H9 (cell line): ENCODE results near the gene FBXO34. TPM values are rescaled to one million over a fixed set of nuclear protein-coding genes. Genes with fewer than 3 reads are reported as not detected.

Source experiments
- DNase-seq: peaks from one replicate; pipeline ENCODE4 v3.0.0-alpha.2; 2017
- H2AFZ ChIP-seq: one replicate; pipeline ENCODE4 v1.6.1; 2013; ENCODE audit warnings: mild to moderate bottlenecking, low read length, control low read depth, moderate library complexity
- H2AK5ac ChIP-seq: 2 replicates; pipeline ENCODE4 v1.6.1; 2013; ENCODE audit warnings: low read length, control low read depth, mixed read lengths; ENCODE audit not compliant: insufficient read length
- H2BK120ac ChIP-seq: one replicate; pipeline ENCODE4 v1.6.1; 2013; ENCODE audit warnings: low read depth, mild to moderate bottlenecking, low read length, control low read depth, inconsistent platforms; ENCODE audit not compliant: poor library complexity, severe bottlenecking
- H2BK12ac ChIP-seq: 2 replicates; pipeline ENCODE4 v1.6.1; 2013; ENCODE audit warnings: low read length, control low read depth, mixed read lengths, low read depth; ENCODE audit not compliant: insufficient read length
- H2BK15ac ChIP-seq: 2 replicates; pipeline ENCODE4 v1.6.1; 2013; ENCODE audit warnings: low read depth, low read length, control low read depth
- H2BK20ac ChIP-seq: one replicate; pipeline ENCODE4 v1.6.1; 2013; ENCODE audit warnings: low read depth, mild to moderate bottlenecking, low read length, control low read depth, inconsistent platforms; ENCODE audit not compliant: poor library complexity, severe bottlenecking
- H2BK5ac ChIP-seq: 2 replicates; pipeline ENCODE4 v1.6.1; 2013; ENCODE audit warnings: low read length, control low read depth, mixed read lengths; ENCODE audit not compliant: insufficient read length
- H3K14ac ChIP-seq: 2 replicates; pipeline ENCODE4 v1.6.1; 2013; ENCODE audit warnings: low read length, control low read depth; ENCODE audit not compliant: insufficient read depth
- H3K18ac ChIP-seq: 2 replicates; pipeline ENCODE4 v1.6.1; 2013; ENCODE audit warnings: low read depth, mild to moderate bottlenecking, mixed read lengths, low read length, control low read depth; ENCODE audit not compliant: insufficient read length
- H3K23ac ChIP-seq: 2 replicates; pipeline ENCODE4 v1.6.1; 2013; ENCODE audit warnings: low read length, control low read depth, mixed read lengths, low read depth; ENCODE audit not compliant: insufficient read length
- H3K23me2 ChIP-seq: 2 replicates; pipeline ENCODE4 v1.6.1; 2013; ENCODE audit warnings: low read depth, mild to moderate bottlenecking, mixed read lengths, low read length, control low read depth; ENCODE audit not compliant: insufficient read length, poor library complexity, severe bottlenecking
- H3K27ac ChIP-seq: 2 replicates; pipeline ENCODE4 v1.5.1; 2013; ENCODE audit warnings: low read length, control low read depth, mixed read lengths, low read depth; ENCODE audit not compliant: insufficient read length
- H3K27me3 ChIP-seq: 2 replicates; pipeline ENCODE4 v1.6.1; 2013; ENCODE audit warnings: low read length, control low read depth, inconsistent platforms; ENCODE audit not compliant: insufficient read depth
- H3K4ac ChIP-seq: 2 replicates; pipeline ENCODE4 v1.6.1; 2013; ENCODE audit warnings: low read depth, mild to moderate bottlenecking, control low read depth, inconsistent platforms, low read length, moderate library complexity
- H3K4me1 ChIP-seq: 2 replicates; pipeline ENCODE4 v1.6.1; 2013; ENCODE audit warnings: low read length, control low read depth, inconsistent platforms; ENCODE audit not compliant: insufficient read depth
- H3K4me2 ChIP-seq: 2 replicates; pipeline ENCODE4 v1.6.1; 2013; ENCODE audit warnings: low read length, control low read depth, mixed read lengths; ENCODE audit not compliant: insufficient read length, insufficient read depth
- H3K56ac ChIP-seq: 2 replicates; pipeline ENCODE4 v1.6.1; 2013; ENCODE audit warnings: low read depth, mild to moderate bottlenecking, mixed read lengths, low read length, control low read depth; ENCODE audit not compliant: insufficient read length
- H3K79me1 ChIP-seq: 2 replicates; pipeline ENCODE4 v1.6.1; 2013; ENCODE audit warnings: low read depth, mild to moderate bottlenecking, moderate library complexity, low read length, control low read depth, inconsistent platforms; ENCODE audit not compliant: insufficient read depth, poor library complexity, severe bottlenecking
- H3K79me2 ChIP-seq: 2 replicates; pipeline ENCODE4 v1.6.1; 2013; ENCODE audit warnings: low read length, control low read depth, inconsistent platforms; ENCODE audit not compliant: insufficient read depth
- H3K9ac ChIP-seq: 2 replicates; pipeline ENCODE4 v1.6.1; 2013; ENCODE audit warnings: low read length, control low read depth, mixed read lengths; ENCODE audit not compliant: insufficient read length; ENCODE audit errors: extremely low read depth
- H3K9me3 ChIP-seq: one replicate; pipeline ENCODE4 v1.6.1; 2013; ENCODE audit warnings: low read depth, low read length, inconsistent platforms; ENCODE audit not compliant: control insufficient read depth
- H3T11ph ChIP-seq: one replicate; pipeline ENCODE4 v1.6.1; 2013; ENCODE audit warnings: mild to moderate bottlenecking, low read length, control low read depth, inconsistent platforms
- H4K20me1 ChIP-seq: one replicate; pipeline ENCODE4 v1.6.1; 2013; ENCODE audit not compliant: control insufficient read depth, insufficient read length, insufficient read depth
- H4K5ac ChIP-seq: 2 replicates; pipeline ENCODE4 v1.6.1; 2013; ENCODE audit warnings: low read depth, mild to moderate bottlenecking, mixed read lengths, low read length, control low read depth; ENCODE audit not compliant: insufficient read length
- H4K8ac ChIP-seq: replicated peaks from 2 replicates; pipeline ENCODE4 v1.6.1; 2013; ENCODE audit warnings: low read length, control low read depth, mixed read lengths, low read depth; ENCODE audit not compliant: insufficient read length
- H4K91ac ChIP-seq: 2 replicates; pipeline ENCODE4 v1.6.1; 2013; ENCODE audit warnings: low read depth, mild to moderate bottlenecking, moderate library complexity, mixed read lengths, low read length, control low read depth; ENCODE audit not compliant: insufficient read length
- H3K27ac Mint-ChIP-seq, 3 experiments: 2 replicates in 2 of 3; 3 replicates in 1 of 3; pipeline ENCODE4 v1.8.0; 2020 to 2021; ENCODE audit warnings: mixed read lengths in 3 of 3, mild to moderate bottlenecking in 1 of 3, moderate library complexity in 1 of 3
- H3K27me3 Mint-ChIP-seq: 2 replicates; pipeline ENCODE4 v1.8.0; 2021; ENCODE audit warnings: low read depth, mild to moderate bottlenecking, moderate library complexity, mixed read lengths
- H3K36me3 Mint-ChIP-seq, 3 experiments: 2 replicates in 2 of 3; 3 replicates in 1 of 3; pipeline ENCODE4 v1.8.0; 2020 to 2021; ENCODE audit warnings: low read depth in 3 of 3, mixed read lengths in 3 of 3; ENCODE audit not compliant: insufficient read depth in 1 of 3
- H3K4me1 Mint-ChIP-seq, 2 experiments: 2 replicates each; pipeline ENCODE4 v1.8.0; 2020; ENCODE audit warnings: mixed read lengths in 2 of 2
- H3K4me3 Mint-ChIP-seq, 2 experiments: 2 replicates in 1 of 2; 3 replicates in 1 of 2; pipeline ENCODE4 v1.8.0; 2020 to 2021; ENCODE audit warnings: mild to moderate bottlenecking in 2 of 2, mixed read lengths in 2 of 2, moderate library complexity in 1 of 2
- H3K9me3 Mint-ChIP-seq, 2 experiments: 2 replicates in 1 of 2; 3 replicates in 1 of 2; pipeline ENCODE4 v1.8.0; 2020; ENCODE audit warnings: mild to moderate bottlenecking in 2 of 2, mixed read lengths in 2 of 2, moderate library complexity in 1 of 2
- CTCF ChIP-seq: fragments of 200-600 bp; sonication (generic); conservative IDR thresholded peaks from 3 replicates; pipeline ENCODE4 v1.8.0; 2021; ENCODE audit warnings: antibody characterized with exemption, mild to moderate bottlenecking
- WGBS: extraction: QIAGEN DNeasy Blood & Tissue Kit; methylation state at CpG from one replicate; pipeline ENCODE4 v1.1.7; 2013; ENCODE audit warnings: missing lambda C conversion rate, low lambda C conversion rate, mixed read lengths; ENCODE audit not compliant: insufficient read length; ENCODE audit errors: extremely low coverage; 5-methylcytosine and 5-hydroxymethylcytosine counted together
- total RNA-seq: library from RNA; stranded (reverse); gene quantifications from 2 replicates; pipeline ENCODE4 v1.2.1, GENCODE V29; 2021

Gene FBXO34
- total RNA-seq, 1 experiment from 2014 or later, result 12.0 TPM

- H3K23ac ChIP-seq, result no peak overlapping the region
- H4K5ac ChIP-seq, result no peak overlapping the region
- H3K4ac ChIP-seq, result no peak overlapping the region
- no peak overlapping the region for H2AK5ac ChIP-seq
- H3K27me3 ChIP-seq, result no peaks in the 10 kb centered on the region
- H3K79me1 ChIP-seq, result no peaks in the 10 kb centered on the region
- Mint-ChIP-seq H3K27ac (no peak overlapping the region; a peak in 1 of 7 replicates), H3K36me3 (peaks cover 2 to 38% (median 34%) of the 10 kb centered on the region in 3 experiments; a peak in 6 of 7 replicates), H3K27me3 (no peaks in the 10 kb centered on the region), H3K9me3 (no peaks in the 10 kb centered on the region), H3K4me3 (no peak overlapping the region), H3K4me1 (peaks cover 6 to 7% of the 10 kb centered on the region in 2 experiments)
- no peaks in the 10 kb centered on the region for H3K79me2 ChIP-seq
- no peak for DNase-seq
- H2BK120ac ChIP-seq, result no peak overlapping the region
- no peak overlapping the region for H3K18ac ChIP-seq
- no peaks in the 10 kb centered on the region for H3K23me2 ChIP-seq
- H3K56ac ChIP-seq, result no peak overlapping the region
- H2BK20ac ChIP-seq, result no peak overlapping the region
- H4K20me1 ChIP-seq, result no peaks in the 10 kb centered on the region
- no CpG with 5 or more reads among the region's 5 CpGs for WGBS
- TF ChIP-seq CTCF, result peak; percentile 36; the same call in 2 of the 3 replicates
- no peaks in the 10 kb centered on the region for H3K4me1 ChIP-seq
- no peak overlapping the region for H3K4me2 ChIP-seq
- no peak overlapping the region for H2BK12ac ChIP-seq
- H4K91ac ChIP-seq, result no peak overlapping the region
- no peak overlapping the region for H2BK15ac ChIP-seq
- no peak overlapping the region for H2BK5ac ChIP-seq
- no peak overlapping the region for H3K9ac ChIP-seq
- H2AFZ ChIP-seq, result no peak overlapping the region
- no peak overlapping the region for H3K27ac ChIP-seq
- H4K8ac ChIP-seq, result no peak overlapping the region
- no peak overlapping the region for H3K14ac ChIP-seq
- no peaks in the 10 kb centered on the region for H3K9me3 ChIP-seq
- H3T11ph ChIP-seq, result no peak overlapping the region
Observed at GRCh38 chr14:55377236-55377635, 106.0 kb downstream of the FBXO34 start.
